Suprapubic skin (tissue), 4 donors: ENCODE results near the gene TOM1. TPM values are rescaled to one million over a fixed set of nuclear protein-coding genes. Genes with fewer than 3 reads are reported as not detected.
"Not testable (repeated sequence)": the region's sequence is repeated elsewhere in the genome, so short reads cannot be mapped to it uniquely, and the experiment has no call there.

ENCODE experiments used
- DNase-seq, 2 donors: peaks; one replicate each; pipeline ENCODE4 v3.0.0-alpha.2; 2019; ENCODE audit warnings: low spot score in 2 of 2
- H3K27ac ChIP-seq: fragments of 200-600 bp; sonication (generic); one replicate; pipeline ENCODE4 v1.5.1; 2019
- H3K27me3 ChIP-seq: fragments of 200-600 bp; sonication (generic); one replicate; pipeline ENCODE4 v1.5.1; 2019
- H3K36me3 ChIP-seq: fragments of 200-600 bp; sonication (generic); one replicate; pipeline ENCODE4 v1.5.1; 2019
- H3K4me1 ChIP-seq: fragments of 200-600 bp; sonication (generic); one replicate; pipeline ENCODE4 v1.5.1; 2019
- H3K4me3 ChIP-seq: fragments of 200-600 bp; sonication (generic); one replicate; pipeline ENCODE4 v1.5.1; 2019; ENCODE audit warnings: mild to moderate bottlenecking
- H3K9me3 ChIP-seq: fragments of 200-600 bp; sonication (generic); one replicate; pipeline ENCODE4 v1.5.1; 2019
- EP300 ChIP-seq: sonication (generic); formaldehyde crosslinking; IDR thresholded peaks from one replicate; pipeline ENCODE4 v1.6.1; 2017; ENCODE audit warnings: antibody characterized with exemption
- POLR2A ChIP-seq, 2 donors: fragments of 450-650 bp; IDR thresholded peaks; one replicate each; pipeline ENCODE4 v1.6.1; 2017; ENCODE audit warnings: antibody characterized with exemption in 2 of 2, mild to moderate bottlenecking in 2 of 2, moderate library complexity in 2 of 2
- POLR2AphosphoS5 ChIP-seq, 3 donors: sonication (generic); formaldehyde crosslinking; IDR thresholded peaks; one replicate each; pipeline ENCODE4 v1.6.1; 2017; ENCODE audit warnings: antibody characterized with exemption in 3 of 3
- WGBS: methylation state at CpG from one replicate; pipeline ENCODE4 v1.1.5; 2018; 5-methylcytosine and 5-hydroxymethylcytosine counted together
- total RNA-seq, 4 donors: library from RNA; depleted of rRNA; stranded (reverse); fragments of >200 nt; gene quantifications; one replicate each; pipeline ENCODE4 v1.1.0, GENCODE V29; 2016
- TF ChIP-seq, protein P1 (sequence below), 2 donors: fragments of 200-600 bp in 1 of 2; fragments of 450-650 bp in 1 of 2; sonication (generic) in 1 of 2; IDR thresholded peaks; one replicate each; pipeline ENCODE4 v1.5.1; 2016 to 2019; ENCODE audit warnings: antibody characterized with exemption in 2 of 2, mild to moderate bottlenecking in 1 of 2, moderate library complexity in 1 of 2

Gene TOM1
- total RNA-seq, 4 donors from 2014 or later, result 105 to 279 (median 130) TPM

DNA sequence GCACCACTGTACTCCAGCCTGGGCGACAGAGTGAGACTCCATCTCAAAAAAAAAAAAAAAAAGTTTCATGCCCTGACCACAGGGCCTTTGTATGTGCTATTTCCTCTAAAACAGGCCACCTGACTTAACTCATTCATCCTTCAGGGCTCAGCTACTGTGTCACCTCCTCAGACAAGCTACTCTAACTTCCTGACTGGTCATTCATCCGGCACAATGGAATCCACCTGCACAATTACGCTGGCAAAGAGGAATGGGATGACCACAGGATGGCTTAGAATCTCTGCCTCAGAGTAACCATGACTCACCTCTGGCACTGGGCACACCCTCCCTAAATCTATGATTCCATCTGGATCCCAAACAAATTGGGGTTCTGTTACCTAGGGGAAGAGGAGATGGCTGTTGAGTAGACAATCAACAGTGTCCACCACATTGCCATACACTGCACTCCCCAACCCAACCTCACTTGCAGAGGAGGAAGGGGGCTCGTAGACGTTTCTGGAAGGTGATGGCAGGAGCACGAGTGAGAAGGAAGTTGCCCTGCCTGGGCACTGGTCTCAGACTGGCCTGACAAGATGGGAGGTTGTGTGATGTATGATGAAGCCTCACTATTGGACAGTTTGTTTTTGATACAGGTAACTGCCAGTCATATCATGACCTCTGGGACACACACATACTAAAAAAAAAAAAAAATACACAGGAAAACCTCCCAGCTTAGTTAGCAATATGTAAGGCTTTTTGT, 58.4 kb downstream of the TOM1 start:
- TF ChIP-seq POLR2AphosphoS5 (IDR thresholded peaks at IDR 0.05) (no peak), POLR2A (IDR thresholded peaks at IDR 0.05) (no peak), EP300 (no peak)
- TF ChIP-seq, protein P1, sequence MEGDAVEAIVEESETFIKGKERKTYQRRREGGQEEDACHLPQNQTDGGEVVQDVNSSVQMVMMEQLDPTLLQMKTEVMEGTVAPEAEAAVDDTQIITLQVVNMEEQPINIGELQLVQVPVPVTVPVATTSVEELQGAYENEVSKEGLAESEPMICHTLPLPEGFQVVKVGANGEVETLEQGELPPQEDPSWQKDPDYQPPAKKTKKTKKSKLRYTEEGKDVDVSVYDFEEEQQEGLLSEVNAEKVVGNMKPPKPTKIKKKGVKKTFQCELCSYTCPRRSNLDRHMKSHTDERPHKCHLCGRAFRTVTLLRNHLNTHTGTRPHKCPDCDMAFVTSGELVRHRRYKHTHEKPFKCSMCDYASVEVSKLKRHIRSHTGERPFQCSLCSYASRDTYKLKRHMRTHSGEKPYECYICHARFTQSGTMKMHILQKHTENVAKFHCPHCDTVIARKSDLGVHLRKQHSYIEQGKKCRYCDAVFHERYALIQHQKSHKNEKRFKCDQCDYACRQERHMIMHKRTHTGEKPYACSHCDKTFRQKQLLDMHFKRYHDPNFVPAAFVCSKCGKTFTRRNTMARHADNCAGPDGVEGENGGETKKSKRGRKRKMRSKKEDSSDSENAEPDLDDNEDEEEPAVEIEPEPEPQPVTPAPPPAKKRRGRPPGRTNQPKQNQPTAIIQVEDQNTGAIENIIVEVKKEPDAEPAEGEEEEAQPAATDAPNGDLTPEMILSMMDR (IDR thresholded peaks at IDR 0.05), result no peak
- no peaks in the 10 kb centered on the region for H3K27me3 ChIP-seq
- no peaks in the 10 kb centered on the region for H3K4me1 ChIP-seq
- no peak for DNase-seq
- H3K36me3 ChIP-seq, result no peaks in the 10 kb centered on the region
- H3K4me3 ChIP-seq, result no peak overlapping the region
- 89% methylated on average over 6 of the region's 6 CpGs for WGBS
- no peak overlapping the region for H3K27ac ChIP-seq
- H3K9me3 ChIP-seq, result no peaks in the 10 kb centered on the region

DNA sequence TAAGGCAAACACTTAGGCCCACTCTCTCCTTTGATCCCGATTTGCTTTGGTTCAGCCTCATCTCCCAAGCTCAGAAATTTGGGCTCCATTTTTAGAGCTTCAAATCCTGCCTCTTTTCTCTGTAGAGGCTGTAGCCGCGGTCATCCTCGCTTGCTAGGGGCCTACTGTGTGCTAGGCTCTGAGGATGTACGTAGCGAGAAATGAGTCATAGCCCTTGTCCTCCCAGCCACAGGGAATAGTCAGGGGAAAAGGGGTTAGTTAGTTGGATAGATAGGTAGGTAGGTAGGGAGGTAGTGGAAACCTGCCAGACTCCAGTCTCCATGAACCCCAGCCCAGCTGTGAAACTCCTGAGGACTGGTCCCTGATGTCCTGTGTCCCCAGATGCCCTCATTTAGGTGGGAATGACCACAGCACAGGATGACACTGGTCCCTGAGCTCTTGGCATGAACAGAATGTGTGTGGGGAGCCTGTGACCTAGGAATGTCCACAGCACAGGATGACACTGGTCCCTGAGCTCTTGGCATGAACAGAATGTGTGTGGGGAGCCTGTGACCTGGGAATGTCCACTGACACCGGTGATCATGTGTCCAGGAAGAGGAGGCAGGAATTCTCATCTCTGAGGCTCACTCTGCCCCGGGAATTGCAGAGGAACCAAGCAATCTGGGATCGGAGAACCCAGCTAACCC, 59.8 kb downstream of the TOM1 start:
- H3K9me3 ChIP-seq, result no peaks in the 10 kb centered on the region
- no peak for DNase-seq
- H3K4me1 ChIP-seq, result no peaks in the 10 kb centered on the region
- H3K36me3 ChIP-seq, result no peaks in the 10 kb centered on the region
- H3K27me3 ChIP-seq, result no peaks in the 10 kb centered on the region
- H3K4me3 ChIP-seq, result no peak overlapping the region
- TF ChIP-seq, protein P1 (IDR thresholded peaks at IDR 0.05), result no peak
- TF ChIP-seq EP300 (no peak), POLR2AphosphoS5 (IDR thresholded peaks at IDR 0.05) (no peak), POLR2A (IDR thresholded peaks at IDR 0.05) (no peak)
- H3K27ac ChIP-seq, result no peak overlapping the region
- WGBS, result 81% methylated on average over 9 of the region's 9 CpGs

DNA sequence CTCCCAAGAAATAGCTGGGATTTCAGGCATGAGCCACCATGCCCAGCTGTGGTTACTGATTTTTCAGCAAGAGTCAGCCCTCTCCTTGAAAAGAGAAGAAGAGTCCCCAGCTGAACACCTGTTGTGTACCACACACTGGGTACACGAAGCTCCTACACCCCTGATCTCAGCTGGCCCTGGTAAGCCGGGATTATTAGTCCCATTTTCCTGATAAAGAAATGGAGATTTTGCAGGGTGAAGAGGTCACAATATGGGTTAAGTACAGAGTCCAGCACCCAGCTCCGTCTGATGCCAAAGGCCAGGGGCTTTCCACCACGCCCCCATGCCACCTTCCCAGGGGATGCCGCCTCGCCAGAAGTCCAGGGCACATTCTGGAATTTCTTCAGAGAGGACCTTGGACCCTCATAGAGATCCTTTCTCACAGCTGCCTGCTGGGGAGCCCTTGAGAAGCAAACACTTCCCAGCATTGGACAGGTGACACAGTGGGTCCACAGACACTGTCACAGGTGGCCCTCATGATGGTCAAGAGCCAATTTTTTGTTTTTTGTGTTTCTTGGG, 61.4 kb downstream of the TOM1 start:
- no peak for DNase-seq
- no peaks in the 10 kb centered on the region for H3K9me3 ChIP-seq
- H3K4me3 ChIP-seq, result no peak overlapping the region
- H3K27ac ChIP-seq, result no peak overlapping the region
- H3K4me1 ChIP-seq, result no peaks in the 10 kb centered on the region
- 73% methylated on average over 6 of the region's 6 CpGs for WGBS
- H3K27me3 ChIP-seq, result no peaks in the 10 kb centered on the region
- no peak for TF ChIP-seq POLR2A (IDR thresholded peaks at IDR 0.05)
- TF ChIP-seq EP300, result no peak
- TF ChIP-seq, protein P1 (IDR thresholded peaks at IDR 0.05), result no peak
- no peak for TF ChIP-seq POLR2AphosphoS5 (IDR thresholded peaks at IDR 0.05)
- H3K36me3 ChIP-seq, result no peaks in the 10 kb centered on the region

DNA sequence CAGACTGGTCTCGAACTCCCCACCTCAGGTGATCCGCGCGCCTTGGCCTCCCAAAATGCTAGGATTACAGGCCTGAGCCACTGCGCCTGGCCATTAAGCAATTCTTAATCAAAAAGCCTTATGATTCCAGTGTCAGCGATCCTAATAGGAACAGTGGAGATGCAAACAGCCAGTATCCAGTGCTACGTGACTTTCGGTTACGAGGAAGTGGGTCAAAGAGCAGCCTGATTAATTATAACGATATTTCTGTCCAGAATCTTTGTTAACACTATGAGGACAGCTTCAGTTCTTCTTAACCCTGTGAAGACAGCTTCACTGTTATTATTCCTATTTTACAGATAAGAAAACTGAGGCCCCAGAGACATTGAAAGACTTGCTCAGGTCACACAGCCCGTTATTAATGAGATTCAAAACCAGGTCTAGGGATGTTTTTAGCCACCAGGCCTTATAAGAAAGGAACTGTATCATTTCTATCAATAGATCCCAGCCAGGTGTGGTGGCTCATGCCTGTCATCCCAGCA, 63.9 kb downstream of the TOM1 start:
- H3K4me3 ChIP-seq, result no peak overlapping the region
- H3K27me3 ChIP-seq, result no peaks in the 10 kb centered on the region
- no peaks in the 10 kb centered on the region for H3K9me3 ChIP-seq
- H3K36me3 ChIP-seq, result no peaks in the 10 kb centered on the region
- TF ChIP-seq POLR2AphosphoS5 (IDR thresholded peaks at IDR 0.05), result no peak
- no peak for TF ChIP-seq EP300
- TF ChIP-seq, protein P1 (IDR thresholded peaks at IDR 0.05), result no peak
- no peak for TF ChIP-seq POLR2A (IDR thresholded peaks at IDR 0.05)
- H3K27ac ChIP-seq, result no peak overlapping the region
- DNase-seq, result no peak
- WGBS, result 92% methylated on average over 11 of the region's 11 CpGs
- peaks cover 9% of the 10 kb centered on the region for H3K4me1 ChIP-seq

DNA sequence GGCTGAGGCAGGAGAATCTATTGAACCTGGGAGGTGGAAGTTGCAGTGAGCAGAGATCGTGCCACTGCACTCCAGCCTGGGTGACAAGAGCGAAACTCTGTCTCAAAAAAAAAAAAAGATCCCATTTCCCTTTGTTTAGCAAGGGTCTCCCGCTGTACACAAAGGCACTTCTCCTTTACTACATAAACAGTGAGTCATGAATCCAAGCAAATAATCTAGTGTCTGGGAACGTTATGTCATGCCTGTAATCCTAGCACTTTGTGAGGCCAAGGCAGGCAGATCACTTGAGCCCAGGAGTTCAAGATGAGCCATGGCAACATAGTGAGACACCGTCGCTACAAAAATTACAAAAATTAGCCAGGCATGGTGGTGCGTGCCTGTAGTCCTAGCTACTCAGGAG, 64.5 kb downstream of the TOM1 start:
- H3K4me1 ChIP-seq, H3K27me3 ChIP-seq, DNase-seq, H3K36me3 ChIP-seq, H3K4me3 ChIP-seq, H3K27ac ChIP-seq, H3K9me3 ChIP-seq: not testable (repeated sequence)
- 77% methylated on average over 7 of the region's 7 CpGs for WGBS
